Measurements from ENCODE around the gene N4BP3.

DNA sequence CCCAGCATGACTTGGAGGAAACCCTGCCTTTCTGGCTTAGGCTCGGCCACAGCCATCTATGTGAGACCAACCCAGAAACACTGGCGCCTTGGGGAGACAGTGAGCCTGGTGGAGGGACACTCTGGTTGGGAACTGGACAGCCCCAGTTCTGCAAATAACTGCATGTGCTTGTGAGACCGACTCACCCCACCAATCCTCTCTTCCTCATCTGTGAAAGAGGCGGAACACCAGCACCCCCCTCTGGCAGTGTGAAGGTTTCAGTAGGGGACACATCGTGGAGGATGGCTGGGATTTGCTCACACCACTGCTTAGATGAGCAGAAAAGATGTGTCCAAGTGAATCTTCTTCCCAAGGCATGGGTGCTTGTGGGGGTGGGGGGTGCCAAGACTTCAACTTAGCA, 43.4 kb upstream of the N4BP3 start:
- TF ChIP-seq EZH2 (IDR thresholded peaks at IDR 0.05; ENCODE audit: insufficient read depth, poor library complexity, severe bottlenecking), result no peak
- TF ChIP-seq EZH2phosphoT487 (IDR thresholded peaks at IDR 0.05; ENCODE audit: insufficient read depth, low read depth), result no peak

Data from GM23248 (cell line).